Natural killer cell (primary cell): ENCODE measurements around the gene FCGBP. TPM values are rescaled to one million over a fixed set of nuclear protein-coding genes. Genes with fewer than 3 reads are reported as not detected.
A peak's percentile ranks its signal among the peaks of the same experiment; 100 is the strongest.

Experiments used
- ATAC-seq, 3 donors: fragments of 150-1000 bp in 2 of 3; fragments of 200-7000 bp in 1 of 3; cut with Tn5 transposase; 1 replicate in 1 of 3; 2 replicates in 2 of 3; pipeline ENCODE4 v1.10.0; 2021; ENCODE audit warnings: mild to moderate bottlenecking in 2 of 3, moderate library complexity in 2 of 3
- DNase-seq, 2 donors: peaks; one replicate each; pipeline versions ENCODE4 v3.0.0 to v3.0.0-alpha.2; 2013 to 2021; ENCODE audit warnings: mixed read lengths in 1 of 2
- H3K27ac ChIP-seq: one replicate; pipeline ENCODE4 v1.5.1; 2013; ENCODE audit warnings: mild to moderate bottlenecking, low read length
- H3K27me3 ChIP-seq: one replicate; pipeline ENCODE4 v1.6.1; 2013; ENCODE audit warnings: low read length; ENCODE audit not compliant: control insufficient read depth, insufficient read depth
- H3K36me3 ChIP-seq: one replicate; pipeline ENCODE4 v1.6.1; 2013; ENCODE audit warnings: low read length; ENCODE audit not compliant: control insufficient read depth, insufficient read depth
- H3K4me1 ChIP-seq: one replicate; pipeline ENCODE4 v1.6.1; 2013; ENCODE audit warnings: low read length; ENCODE audit not compliant: control insufficient read depth, insufficient read depth
- H3K4me3 ChIP-seq: one replicate; pipeline ENCODE4 v1.5.1; 2013; ENCODE audit warnings: low read length
- H3K9me3 ChIP-seq: one replicate; pipeline ENCODE4 v1.6.1; 2013; ENCODE audit warnings: low read length; ENCODE audit not compliant: control insufficient read depth, insufficient read depth
- H3K27ac Mint-ChIP-seq, 2 donors: one replicate each; pipeline ENCODE4 v1.8.0; 2022; ENCODE audit warnings: mild to moderate bottlenecking in 2 of 2, mixed read lengths in 2 of 2, moderate library complexity in 1 of 2
- H3K27me3 Mint-ChIP-seq, 2 donors: one replicate each; pipeline ENCODE4 v1.8.0; 2022; ENCODE audit warnings: low read depth in 2 of 2, mixed read lengths in 2 of 2
- H3K36me3 Mint-ChIP-seq: one replicate; pipeline ENCODE4 v1.8.0; 2022; ENCODE audit warnings: mixed read lengths
- H3K4me1 Mint-ChIP-seq, 2 donors: one replicate each; pipeline ENCODE4 v1.8.0; 2022; ENCODE audit warnings: mixed read lengths in 2 of 2
- H3K4me3 Mint-ChIP-seq: one replicate; pipeline ENCODE4 v1.8.0; 2022; ENCODE audit warnings: mild to moderate bottlenecking, moderate library complexity, mixed read lengths
- H3K9me3 Mint-ChIP-seq, 2 donors: one replicate each; pipeline ENCODE4 v1.8.0; 2022; ENCODE audit warnings: mixed read lengths in 2 of 2
- CTCF ChIP-seq: fragments of 200-600 bp; IDR thresholded peaks from one replicate; pipeline ENCODE4 v1.8.0; 2022; ENCODE audit warnings: antibody characterized with exemption
- WGBS: methylation state at CpG from one replicate; pipeline ENCODE4 v1.1.7; 2013; ENCODE audit warnings: missing lambda C conversion rate; ENCODE audit not compliant: insufficient coverage; 5-methylcytosine and 5-hydroxymethylcytosine counted together
- intact Hi-C: fragments of 100-400 bp; cut with micrococcal nuclease; formaldehyde crosslinking; loops from one replicate; pipeline ENCODE4 v1.14.2; 2022
- total RNA-seq, 4 donors: library from RNA; stranded (reverse); fragments of 120-200 nt in 1 of 4; gene quantifications; one replicate each; pipeline versions ENCODE4 v1.2.3 to v1.2.4, GENCODE V29; 2013 to 2022

FCGBP gene
- total RNA-seq, 3 donors from 2014 or later (not counting 1 experiment from before 2014, with no cell fraction given) = 10.6 to 25.1 (median 17.3) TPM

DNA sequence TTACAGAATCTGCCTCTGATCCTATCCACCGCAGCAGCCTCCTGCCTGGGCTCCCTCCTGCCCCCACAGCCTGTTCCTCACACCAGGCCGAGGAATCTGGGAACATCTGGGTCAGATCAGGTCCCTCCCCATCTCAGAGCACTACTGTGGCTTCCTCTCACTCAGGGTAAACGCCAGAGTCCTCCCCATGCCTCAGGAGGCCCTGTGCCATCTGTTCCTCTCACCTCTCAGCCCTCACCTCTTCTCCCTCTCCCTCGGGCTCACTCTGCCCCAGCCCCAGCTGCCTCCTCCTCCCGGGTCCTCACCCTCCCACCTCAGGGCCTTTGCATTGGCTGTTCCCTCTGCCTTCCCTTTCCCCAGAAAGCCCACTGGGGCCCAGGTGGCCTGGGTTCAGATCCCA, 18.2 kb downstream of the FCGBP start:
- Histone ChIP-seq H3K27ac (no peak overlapping the region), H3K27me3 (no peaks in the 10 kb centered on the region), H3K4me3 (no peak overlapping the region), H3K9me3 (no peaks in the 10 kb centered on the region), H3K36me3 (no peaks in the 10 kb centered on the region), H3K4me1 (no peaks in the 10 kb centered on the region)
- DNase-seq = no peak
- no peak for ATAC-seq
- H3K4me1 Mint-ChIP-seq = peaks cover 0 to 5% of the 10 kb centered on the region in 2 donors
- H3K9me3 Mint-ChIP-seq = no peaks in the 10 kb centered on the region
- peak overlapping the region in 1 of 2 donors; percentile 4 for H3K27ac Mint-ChIP-seq
- WGBS = 68% methylated on average over 5 of the region's 5 CpGs
- H3K4me3 Mint-ChIP-seq = no peak overlapping the region
- no peaks in the 10 kb centered on the region for H3K36me3 Mint-ChIP-seq
- no peaks in the 10 kb centered on the region for H3K27me3 Mint-ChIP-seq
- no peak for TF ChIP-seq CTCF
- intact Hi-C loops = no loop called here

DNA sequence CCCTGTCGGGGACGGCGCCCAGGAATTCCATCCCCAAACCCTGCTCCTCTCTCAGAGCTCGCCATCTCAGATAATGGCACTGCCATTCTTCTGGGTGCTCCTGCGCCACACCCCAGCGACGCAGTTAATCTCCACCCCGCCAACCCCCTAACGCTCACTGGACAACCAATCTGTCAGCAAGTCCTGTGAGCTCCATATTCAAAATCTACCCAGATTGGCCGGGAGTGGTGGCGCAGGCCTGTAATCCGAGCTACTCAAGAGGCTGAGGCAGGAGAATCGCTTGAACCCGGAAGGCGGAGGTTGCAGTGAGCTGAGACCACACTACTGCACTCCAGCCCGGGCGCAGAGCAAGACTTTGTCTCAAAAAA, 18.6 kb downstream of the FCGBP start:
- ATAC-seq (no peak), DNase-seq (no peak)
- H3K27me3 ChIP-seq = no peaks in the 10 kb centered on the region
- Mint-ChIP-seq H3K36me3 (no peaks in the 10 kb centered on the region), H3K4me3 (no peak overlapping the region), H3K9me3 (no peaks in the 10 kb centered on the region), H3K27ac (no peak overlapping the region), H3K27me3 (no peaks in the 10 kb centered on the region), H3K4me1 (peaks cover 0 to 5% of the 10 kb centered on the region in 2 donors)
- no peak for TF ChIP-seq CTCF
- 90% methylated on average over 17 of the region's 17 CpGs for WGBS
- no peaks in the 10 kb centered on the region for H3K9me3 ChIP-seq
- no peaks in the 10 kb centered on the region for H3K4me1 ChIP-seq
- no peak overlapping the region for H3K4me3 ChIP-seq
- H3K27ac ChIP-seq = no peak overlapping the region
- H3K36me3 ChIP-seq = no peaks in the 10 kb centered on the region
- intact Hi-C loops = no loop called here

GRCh38 chr19:39915101-39915847, 19.2 kb downstream of the FCGBP start:
- DNase-seq (no peak), ATAC-seq (no peak)
- Histone ChIP-seq H3K27me3 (no peaks in the 10 kb centered on the region), H3K4me3 (no peak overlapping the region), H3K9me3 (no peaks in the 10 kb centered on the region), H3K36me3 (no peaks in the 10 kb centered on the region), H3K4me1 (no peaks in the 10 kb centered on the region), H3K27ac (no peak overlapping the region)
- Mint-ChIP-seq H3K36me3 (no peaks in the 10 kb centered on the region), H3K27ac (no peak overlapping the region), H3K4me1 (peaks cover 0 to 5% of the 10 kb centered on the region in 2 donors), H3K9me3 (no peaks in the 10 kb centered on the region), H3K4me3 (no peak overlapping the region), H3K27me3 (no peaks in the 10 kb centered on the region)
- intact Hi-C loops = no loop called here
- WGBS = 69% methylated on average over 71 of the region's 71 CpGs
- TF ChIP-seq CTCF = no peak
